NOMO-1 treated with DMSO at 0.1 percent for 48 hours (cell line): ENCODE results near the gene CDT1.
"Not testable (repeated sequence)": the region's sequence is repeated elsewhere in the genome, so short reads cannot be mapped to it uniquely, and the experiment has no call there.

Source experiments
- DNase-seq: peaks from one replicate; lab custom pipeline; 2025; ENCODE audit not compliant: unreplicated experiment; lab: John Stamatoyannopoulos, UW

Gene CDT1

DNA sequence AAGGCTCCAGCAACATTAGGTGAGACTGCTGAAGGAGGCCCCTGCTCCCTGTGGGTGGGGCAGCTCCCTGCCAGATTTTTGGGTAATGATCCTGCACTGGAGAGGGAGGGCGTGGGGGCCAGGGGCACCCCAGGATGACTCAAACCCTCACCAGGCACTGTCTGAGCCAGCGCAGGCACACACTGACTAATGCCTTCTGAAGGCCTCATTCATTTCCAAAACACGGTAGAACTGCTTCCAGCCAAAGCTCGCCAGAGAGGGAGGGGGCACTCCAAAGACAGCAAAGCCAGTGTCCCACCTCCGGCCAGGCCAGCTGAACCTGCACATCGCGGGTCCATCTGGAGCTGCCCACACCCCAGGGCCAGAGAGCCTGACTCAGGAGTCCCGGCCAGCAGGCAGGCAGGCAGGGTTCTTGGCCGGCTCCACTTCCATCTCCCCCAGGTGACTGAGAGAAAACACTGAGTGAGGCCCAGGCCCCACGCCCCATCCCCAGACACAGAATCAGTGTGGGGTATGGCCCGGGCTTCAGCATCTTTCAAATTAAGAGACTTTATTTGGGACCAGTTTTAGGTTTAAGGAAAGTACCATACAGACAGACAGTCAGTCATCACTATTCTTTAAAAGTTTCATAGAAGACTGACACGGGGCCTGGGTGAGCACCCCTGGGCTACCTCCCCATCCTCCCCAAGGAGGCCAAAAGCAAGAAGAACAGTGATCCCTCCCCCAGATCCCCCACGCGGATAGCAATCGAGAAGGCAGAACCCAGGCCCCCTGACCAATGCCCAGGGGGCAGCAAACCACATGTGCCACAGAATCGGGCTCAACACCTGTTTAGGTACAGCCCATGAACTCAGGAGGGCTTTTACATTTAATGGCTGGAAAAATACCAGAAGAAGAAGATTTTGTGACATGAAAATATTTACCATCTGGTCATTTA, 20.9 kb upstream of the CDT1 start:
- DNase-seq = no peak

DNA sequence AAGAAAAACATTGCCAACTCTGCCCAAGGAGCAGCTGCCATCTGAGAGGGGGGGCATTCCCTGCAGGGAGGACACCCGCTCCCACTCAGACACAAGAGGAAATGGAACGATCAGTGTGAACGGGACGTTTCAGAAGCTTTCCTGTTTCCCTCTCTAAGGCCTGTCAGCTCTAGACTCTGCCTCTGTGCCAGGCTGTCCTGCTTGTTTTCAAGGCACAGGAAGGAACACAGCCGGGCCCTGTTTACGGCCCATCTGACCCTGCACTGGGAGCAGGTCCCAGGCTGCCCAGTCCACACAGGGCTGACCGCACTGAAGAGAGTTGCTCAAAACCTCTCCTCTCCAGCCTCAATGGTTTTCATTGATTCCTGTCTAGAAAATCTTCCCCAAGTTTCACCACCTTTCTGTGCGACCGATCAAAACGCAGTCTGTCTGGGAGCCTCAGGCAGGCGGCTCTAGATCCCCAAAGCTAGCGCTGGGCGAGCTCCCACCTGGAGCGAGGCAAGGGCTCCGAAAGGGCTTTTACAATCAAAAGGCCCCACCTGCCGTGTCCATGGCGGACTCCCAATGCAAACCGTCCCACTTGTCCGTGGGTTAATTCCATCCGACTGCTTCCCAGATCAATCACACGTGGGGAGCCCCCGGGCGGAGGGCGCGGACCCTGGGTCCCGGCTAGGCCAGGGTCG, 20.1 kb upstream of the CDT1 start:
- DNase-seq = peak; percentile 23

- peak; percentile 48 for DNase-seq
These were observed 19.3 kb upstream of the CDT1 start for GRCh38 chr16:88784074-88784855.

GRCh38 chr16:88784856-88785105, 18.8 kb upstream of the CDT1 start:
- DNase-seq = no peak

- DNase-seq = peak; percentile 39
These were observed 18.3 kb upstream of the CDT1 start, which contains the start of gene PIEZO1 for GRCh38 chr16:88785106-88785924. PIEZO1 (minus strand) TSS chr16:88785220; CDS start chr16:88784964, 256 bp downstream.

DNA sequence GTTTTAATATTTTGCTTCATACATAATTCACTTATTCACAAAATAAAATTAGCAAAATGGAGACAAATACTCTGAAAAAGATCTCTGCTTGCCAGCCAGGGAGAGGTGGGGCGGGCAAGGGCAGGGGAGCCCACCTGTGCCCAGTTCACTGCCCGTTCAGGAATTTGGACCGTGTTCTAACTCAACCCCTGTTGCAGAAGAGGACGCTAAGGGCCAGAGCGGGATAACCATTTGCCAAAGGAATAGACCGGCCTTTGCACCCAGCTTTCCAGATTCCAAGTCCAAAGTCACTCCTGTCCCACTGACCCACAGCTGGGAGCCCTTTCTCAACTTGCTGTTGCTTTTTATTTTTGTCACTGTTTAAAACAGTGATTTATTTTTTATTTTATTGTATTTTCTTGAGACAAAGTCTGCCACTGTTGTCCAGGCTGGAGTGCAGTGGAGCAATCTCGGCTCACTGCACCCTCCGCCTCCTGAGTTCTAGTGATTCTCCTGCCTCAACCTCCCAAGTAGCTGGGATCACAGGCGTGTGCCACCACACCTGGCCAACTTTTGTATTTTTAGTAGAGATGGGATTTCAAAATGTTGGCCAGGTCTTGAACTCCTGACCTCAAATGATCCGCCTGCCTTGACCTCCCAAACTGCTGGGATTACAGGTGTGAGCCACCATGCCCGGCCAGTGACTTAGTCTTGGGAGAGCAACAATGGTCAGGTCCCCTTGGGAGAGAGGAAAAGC, 15.8 kb upstream of the CDT1 start:
- DNase-seq = no peak

- not testable (repeated sequence) for DNase-seq
These were observed 14.8 kb upstream of the CDT1 start for GRCh38 chr16:88788749-88789148.

- peak; percentile 89 for DNase-seq
These were observed 14.0 kb upstream of the CDT1 start for GRCh38 chr16:88789594-88789993.

DNA sequence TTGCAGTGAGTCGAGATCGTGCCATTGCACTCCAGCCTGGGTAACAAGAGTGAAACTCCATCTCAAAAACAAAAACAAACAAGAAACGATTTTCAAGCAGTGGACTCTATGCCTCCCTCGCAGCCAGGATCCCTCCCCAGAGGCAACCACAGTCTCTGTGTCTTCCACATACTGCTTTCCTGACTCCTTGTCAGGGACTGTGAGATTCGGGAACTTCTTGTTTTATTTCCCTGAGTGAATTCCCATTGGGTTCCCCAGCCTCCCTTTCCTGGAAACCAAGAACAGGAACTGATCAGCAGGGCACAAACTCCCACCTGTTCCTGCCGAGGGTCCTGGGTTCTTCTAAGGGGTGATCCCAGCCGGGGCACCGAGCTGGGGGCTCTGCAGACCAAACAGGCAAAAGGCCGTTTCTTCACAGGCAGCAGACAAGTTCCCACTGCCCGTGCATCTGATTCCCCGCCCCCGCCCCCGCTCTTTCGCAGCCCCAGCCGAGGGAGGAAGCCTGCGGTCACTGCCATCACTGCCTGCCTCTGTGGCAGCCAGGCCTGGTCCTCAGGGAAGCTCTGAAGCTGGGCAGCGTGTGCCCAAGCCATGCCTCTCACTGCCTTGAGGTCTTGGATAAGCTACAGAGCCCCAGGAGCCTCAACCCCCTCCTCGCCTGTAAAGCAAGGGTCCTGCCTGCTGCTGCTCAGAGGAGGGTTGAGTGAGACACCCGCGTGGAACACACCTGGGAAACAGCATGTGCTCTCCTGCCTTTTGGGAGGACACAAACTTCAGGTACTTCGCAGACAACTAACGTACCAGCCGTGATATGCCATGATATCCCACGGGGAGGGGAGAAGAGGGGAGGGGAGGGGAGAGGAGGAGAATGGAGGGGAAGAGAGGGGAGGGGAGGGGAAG, 13.0 kb upstream of the CDT1 start:
- DNase-seq = peak; percentile 57

GRCh38 chr16:88792078-88792550, 11.5 kb upstream of the CDT1 start:
- DNase-seq = no peak

DNA sequence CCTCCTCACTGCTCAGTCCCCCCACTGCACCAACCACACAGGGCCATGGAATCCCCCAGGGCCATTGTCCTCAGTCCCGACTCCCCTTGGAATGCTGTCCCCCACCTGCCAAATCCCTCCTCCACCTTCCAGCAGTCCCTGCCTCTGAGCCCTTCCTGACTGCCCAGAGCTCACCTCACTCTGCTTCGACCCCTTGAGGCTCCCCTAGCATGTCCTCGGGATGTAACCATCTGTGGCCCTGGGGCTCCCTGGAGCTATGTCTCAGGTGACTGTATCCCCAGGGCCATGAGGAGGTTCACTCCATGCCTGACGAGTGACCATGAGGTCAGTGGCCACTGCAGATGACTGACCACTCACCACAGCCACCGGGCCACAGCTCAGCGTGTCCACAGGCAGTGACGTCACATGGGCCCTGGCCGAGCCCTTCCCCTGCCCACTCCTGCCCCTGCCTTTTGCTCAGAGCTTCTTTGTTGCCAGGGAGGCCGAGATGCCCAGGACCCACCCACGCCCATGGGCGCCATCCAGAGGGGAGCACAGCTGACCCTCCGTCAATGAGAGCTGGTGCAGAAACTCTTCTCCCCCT, 10.8 kb upstream of the CDT1 start:
- no peak for DNase-seq

DNA sequence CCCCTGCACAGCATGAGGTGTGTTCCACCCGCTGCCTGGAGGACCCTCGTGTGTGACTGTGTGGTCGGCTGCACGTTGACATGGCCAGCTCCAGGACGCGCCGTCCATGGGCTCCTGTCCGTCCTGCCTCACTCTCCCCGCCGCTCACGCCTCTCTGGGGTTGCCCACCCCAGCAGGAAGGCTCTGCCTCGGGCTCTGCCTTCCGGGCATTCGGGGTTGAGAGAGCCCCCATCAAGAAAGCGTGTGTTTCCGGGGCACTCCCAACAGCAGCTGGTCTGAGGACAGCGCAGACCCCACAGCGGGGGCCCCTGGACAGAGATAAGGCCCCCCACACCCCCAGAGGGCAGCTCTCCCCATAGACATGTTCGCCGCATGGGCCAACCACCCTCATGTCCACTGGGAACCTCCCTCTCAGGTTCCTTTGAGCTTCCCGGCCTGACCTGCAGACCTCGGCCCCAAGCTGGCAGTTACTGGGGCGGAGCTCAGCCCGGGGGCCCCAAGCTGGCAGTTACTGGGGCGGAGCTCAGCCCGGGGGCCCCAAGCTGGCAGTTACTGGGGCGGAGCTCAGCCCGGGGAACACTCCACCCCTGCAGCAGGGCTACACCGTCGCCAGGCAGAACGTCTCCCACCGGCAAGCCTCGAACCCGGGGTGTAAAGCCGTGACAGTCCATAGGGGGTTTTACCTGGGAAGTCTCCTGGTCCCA, 10.2 kb upstream of the CDT1 start:
- DNase-seq = peak; percentile 71

- DNase-seq = no peak
These were observed 7.3 kb upstream of the CDT1 start for GRCh38 chr16:88796278-88796677.

DNA sequence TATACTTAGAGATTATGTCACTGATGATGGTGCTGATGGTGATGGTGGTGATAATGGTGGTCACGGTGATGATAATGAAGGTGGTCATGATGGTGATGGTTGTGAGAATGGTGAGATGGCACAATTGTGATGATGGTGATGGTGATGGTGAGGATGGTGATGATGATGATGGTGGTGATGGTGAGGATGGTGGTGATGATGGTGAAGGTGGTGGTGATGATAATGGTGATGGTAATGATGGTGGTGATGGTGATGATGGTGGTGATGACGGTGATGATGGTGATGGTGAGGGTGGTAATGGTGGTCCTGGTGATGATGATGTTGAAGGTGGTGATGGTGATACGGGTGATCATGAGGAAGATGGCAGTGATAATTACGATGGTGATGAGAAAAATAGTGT, 5.5 kb upstream of the CDT1 start:
- no peak for DNase-seq

DNA sequence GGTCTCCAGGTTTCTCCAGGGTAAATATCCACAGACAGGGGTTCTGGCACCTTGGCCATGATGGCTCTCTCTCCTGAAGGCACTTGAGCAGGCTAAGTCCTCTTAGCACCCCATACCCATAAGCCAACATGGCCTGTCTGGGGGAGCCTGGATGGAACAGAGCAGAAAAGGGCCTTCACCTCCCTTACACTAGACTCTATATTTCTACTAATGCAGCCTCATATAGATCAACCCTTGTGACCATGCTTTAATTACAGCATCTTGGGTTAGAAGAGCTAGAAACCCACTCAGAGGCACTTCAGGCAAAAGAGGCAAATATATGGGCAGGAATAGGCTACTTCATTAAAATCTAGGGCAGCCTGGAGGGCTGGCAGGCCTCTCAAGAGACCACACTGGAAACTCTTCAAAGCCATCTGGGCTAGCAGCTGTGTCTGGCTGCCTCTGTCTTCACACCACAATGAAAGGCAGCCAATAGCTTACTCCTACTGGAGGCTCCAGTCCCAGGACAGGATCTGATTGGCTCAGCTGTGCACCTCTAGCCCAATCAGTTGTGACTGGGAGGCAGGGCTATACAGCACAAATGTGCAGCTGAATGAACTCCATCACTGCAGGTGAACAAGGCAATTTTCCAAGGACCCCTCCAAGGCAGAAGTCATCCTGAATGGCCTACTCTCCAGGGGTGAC, 4.7 kb upstream of the CDT1 start:
- no peak for DNase-seq

DNA sequence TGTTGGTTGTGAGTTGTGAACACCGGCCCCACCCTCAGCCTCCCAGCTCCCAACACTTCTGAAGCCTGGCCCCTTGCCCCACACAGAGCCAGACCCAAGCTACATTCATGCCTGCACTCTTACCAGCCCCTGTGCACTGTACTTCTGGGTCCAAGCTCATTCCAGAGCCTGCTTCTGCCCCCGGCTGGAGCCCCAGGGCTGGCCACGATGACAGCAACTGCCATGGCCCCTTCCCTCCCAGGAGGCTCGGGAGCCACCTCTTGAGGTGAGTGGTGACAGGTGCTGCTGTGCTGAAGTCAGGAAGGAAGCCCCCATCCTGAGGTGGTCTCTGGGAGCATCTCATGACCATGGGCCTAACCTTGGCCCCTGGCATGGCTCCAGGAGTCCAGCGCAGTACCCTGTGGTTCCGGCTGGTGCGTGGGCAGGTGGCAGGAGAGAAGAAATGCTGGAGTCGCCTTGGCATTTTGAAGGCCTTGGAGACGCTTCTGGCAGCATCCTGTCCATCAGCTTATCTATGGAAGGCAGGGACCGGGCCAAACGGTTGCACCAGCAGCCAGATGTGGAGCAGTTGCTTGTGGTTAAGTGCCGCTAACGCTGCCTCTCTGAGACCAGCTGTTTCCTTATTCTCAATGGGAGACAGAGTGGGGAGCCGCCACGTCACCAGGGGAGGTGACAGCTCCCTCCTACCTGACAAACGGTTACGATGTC, 3.9 kb upstream of the CDT1 start:
- DNase-seq = peak; percentile 71

DNA sequence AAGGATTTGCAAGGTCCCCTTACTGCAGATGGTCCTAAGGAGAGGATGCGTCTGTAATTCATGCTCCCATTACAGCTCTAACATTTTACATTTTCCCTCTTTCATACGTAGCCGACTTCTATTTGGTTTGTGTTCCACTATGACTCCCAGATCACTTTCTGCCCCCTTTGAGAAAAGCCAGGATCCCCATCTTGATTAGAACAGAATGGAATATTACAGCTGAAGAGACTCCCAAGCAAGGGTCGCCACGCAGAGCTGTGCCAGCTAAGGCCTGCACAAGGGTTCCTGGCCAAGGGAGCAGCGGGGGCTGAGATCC, 3.4 kb upstream of the CDT1 start:
- no peak for DNase-seq
